ENCODE results near the gene STK11.

DNA sequence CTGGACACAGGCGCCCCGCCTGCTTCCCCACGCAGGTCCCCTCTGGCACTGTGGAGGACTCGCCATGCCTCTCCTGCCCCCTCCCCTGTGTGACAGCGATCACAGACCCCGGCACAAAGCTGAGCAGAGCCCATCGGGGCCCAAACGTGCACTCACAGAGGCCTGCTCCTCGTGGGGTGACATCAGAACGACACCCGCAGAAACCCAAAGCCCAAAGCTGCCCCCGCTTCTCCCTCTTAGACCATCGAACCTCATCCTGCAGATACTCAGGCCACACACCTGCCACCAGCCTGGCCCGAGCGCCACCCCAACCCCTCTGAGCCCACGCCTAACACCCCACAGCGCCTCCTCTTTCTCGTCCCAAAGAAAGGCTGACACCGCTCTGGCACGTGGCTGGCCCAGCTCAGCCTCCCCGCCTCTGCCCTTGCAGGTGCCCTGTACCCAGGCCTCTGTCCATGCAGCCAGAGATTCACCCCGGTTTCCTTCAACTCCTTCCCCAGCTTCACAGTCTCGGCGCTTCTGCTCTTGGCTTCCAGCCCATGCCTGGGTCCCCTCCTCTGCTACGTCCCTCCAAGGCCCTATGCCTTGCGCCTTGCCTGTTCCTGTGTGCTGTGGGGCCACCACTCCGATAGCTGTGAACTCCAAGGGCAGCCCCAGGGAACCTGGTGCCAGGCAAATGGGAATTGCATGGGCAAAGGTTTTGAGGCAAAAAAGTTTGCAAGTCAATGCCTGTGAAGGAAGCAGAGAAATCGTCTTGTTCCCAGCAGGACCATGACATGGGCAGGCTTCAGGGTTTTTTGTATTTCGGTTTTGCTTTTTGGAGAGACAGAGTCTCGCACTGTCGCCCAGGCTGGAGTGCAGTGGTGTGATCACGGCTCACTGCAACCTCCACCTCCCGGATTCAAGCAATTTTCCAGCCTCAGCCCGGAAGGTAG, 33.1 kb downstream of the STK11 start:
- TF ChIP-seq POLR2A (IDR thresholded peaks at IDR 0.05): no peak
- TF ChIP-seq, protein P1, sequence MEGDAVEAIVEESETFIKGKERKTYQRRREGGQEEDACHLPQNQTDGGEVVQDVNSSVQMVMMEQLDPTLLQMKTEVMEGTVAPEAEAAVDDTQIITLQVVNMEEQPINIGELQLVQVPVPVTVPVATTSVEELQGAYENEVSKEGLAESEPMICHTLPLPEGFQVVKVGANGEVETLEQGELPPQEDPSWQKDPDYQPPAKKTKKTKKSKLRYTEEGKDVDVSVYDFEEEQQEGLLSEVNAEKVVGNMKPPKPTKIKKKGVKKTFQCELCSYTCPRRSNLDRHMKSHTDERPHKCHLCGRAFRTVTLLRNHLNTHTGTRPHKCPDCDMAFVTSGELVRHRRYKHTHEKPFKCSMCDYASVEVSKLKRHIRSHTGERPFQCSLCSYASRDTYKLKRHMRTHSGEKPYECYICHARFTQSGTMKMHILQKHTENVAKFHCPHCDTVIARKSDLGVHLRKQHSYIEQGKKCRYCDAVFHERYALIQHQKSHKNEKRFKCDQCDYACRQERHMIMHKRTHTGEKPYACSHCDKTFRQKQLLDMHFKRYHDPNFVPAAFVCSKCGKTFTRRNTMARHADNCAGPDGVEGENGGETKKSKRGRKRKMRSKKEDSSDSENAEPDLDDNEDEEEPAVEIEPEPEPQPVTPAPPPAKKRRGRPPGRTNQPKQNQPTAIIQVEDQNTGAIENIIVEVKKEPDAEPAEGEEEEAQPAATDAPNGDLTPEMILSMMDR (IDR thresholded peaks at IDR 0.05): no peak
